ENCODE data around the gene CEP41.

CEP41 gene

DNA sequence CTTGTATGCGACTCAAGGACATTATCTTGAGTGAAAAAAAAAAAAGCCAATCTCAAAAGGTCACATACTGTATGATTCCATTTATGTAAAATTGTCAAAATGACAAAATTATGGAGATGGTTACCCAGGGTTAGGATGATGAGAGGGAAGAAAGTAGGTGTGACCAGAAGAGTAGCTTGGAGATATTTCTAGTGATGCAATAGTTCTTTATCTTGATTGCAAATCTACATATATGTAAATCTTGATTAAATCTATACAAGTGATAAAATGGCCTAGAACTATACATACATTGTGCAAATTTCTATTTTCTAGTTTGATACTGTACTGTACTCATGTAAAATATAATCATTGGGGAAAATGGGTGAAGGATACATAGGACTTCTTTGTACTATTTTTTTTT, 4.6 kb downstream of the CEP41 start:
- TF ChIP-seq CTCF (conservative IDR thresholded peaks at IDR 0.05) = no peak
- no peak for TF ChIP-seq ZFX (IDR thresholded peaks at IDR 0.05)

DNA sequence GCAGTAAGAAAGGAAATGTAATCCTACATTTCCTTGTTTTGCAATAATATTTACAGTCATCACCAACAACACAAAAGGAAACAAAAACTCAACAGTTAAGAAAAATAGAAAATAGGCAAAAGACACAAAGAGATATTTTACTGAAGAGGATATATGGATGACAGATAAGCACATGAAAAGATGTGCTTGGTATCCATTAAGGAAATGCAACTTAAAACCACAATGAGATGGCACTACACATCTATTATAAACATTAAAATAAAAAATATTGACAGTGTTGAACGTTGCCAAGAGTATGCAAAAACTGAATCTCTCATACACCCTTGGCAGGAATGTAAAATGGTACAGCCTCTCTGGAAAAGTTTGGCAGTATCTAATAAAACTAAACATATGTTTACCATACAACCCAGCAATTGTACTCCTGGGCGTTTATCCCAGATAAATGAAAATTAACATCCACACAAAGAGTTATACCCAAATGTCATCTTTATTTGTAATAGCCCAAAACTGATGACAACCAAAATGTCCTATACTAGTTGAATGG, 5.4 kb downstream of the CEP41 start:
- H3K27ac ChIP-seq = peak overlapping the region; percentile 44; the same call in 1 of the 2 replicates
- no peak for TF ChIP-seq ZFX (IDR thresholded peaks at IDR 0.05)

More for the DNA sequence above, 4.6 kb downstream of the CEP41 start:
- peak overlapping the region; percentile 44; the same call in 1 of the 2 replicates for H3K27ac ChIP-seq

DNA sequence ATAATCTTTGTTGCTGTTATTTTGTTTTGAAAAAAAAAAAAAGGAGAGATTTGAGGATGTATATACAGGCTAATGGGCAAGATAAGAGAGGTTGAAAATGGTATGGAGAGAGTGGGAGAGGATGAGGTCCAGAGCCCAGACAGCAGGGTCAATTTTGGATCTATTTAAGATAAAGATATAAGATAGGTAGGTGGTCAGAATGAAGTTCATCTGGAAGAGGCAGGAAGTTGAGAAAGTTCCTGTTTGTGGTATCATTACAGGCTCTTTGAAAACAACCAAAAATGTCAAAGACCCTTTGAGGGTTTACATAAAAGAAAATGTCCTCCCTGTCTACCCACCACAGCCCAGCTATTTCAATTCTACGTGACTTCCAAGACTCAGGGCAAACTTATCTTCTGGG, 7.5 kb downstream of the CEP41 start:
- no peak overlapping the region for H3K27ac ChIP-seq

GRCh38 chr7:130432886-130433285, 7.9 kb downstream of the CEP41 start:
- TF ChIP-seq CTCF (conservative IDR thresholded peaks at IDR 0.05) (no peak), ZFX (IDR thresholded peaks at IDR 0.05) (no peak)
- no peak overlapping the region; the same call in 1 of the 2 replicates for H3K27ac ChIP-seq

More for the DNA sequence above, 7.5 kb downstream of the CEP41 start:
- TF ChIP-seq ZFX (IDR thresholded peaks at IDR 0.05) (no peak), CTCF (conservative IDR thresholded peaks at IDR 0.05) (no peak)

DNA sequence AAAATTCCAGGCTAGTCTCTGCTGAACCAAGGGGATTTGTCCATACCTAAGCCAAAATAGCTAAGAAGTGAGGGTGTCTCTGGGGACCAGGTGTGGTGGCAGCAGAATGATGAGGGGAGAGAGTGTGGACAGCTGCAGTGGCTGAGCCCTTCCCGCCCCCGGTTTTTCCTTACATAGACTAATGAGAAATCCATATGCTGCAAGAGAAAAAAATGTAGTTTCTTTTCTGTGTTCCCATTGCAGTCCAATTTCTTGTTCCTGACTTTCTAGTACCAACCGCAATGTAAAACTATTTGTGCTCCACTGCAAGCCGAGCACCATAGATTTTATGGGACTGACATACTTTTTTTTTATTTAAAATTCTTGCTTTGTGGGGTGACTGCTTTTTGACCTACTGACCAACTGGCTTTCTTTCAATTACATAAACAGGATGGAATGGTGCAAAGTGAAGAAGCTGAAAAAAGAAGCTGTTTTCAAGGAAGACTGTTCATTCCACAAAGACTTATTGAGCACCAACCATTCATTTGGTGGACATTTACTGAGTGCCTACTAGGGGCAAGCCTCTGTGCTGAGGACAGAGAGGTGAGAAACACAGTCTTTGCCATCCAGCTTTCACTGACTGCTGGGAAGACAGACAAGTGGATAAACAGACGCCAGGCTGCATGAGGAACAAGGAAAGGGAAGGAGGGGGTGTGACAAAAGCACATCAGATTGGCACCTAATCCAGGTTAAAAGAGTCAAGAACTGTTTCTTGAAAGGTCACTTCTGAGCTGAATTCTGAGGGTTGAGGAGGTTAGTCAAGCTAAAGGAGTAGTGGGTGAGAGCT, 9.8 kb downstream of the CEP41 start:
- peak overlapping the region; percentile 44; the same call in 1 of the 2 replicates for H3K27ac ChIP-seq
- TF ChIP-seq ZFX (IDR thresholded peaks at IDR 0.05) (no peak), CTCF (conservative IDR thresholded peaks at IDR 0.05) (no peak)

DNA sequence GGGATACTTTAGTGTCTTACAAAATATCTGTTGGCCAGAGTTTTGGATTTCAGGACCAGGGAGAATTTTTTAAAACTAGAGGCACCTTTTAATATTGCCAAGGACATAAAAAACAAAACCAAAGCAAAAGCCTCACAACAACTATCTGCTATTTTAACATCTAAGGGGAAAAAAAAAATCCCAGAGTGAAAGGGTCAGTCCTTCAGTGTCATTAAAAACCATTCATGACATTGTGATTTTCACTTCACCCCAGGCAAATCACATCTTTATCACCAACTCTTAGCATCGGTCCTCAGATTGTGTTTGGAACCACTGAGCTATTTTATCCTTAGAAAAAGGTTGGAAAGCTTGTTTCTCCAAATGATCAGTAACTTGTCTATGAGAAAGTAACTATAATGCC, 10.7 kb downstream of the CEP41 start:
- no peak for TF ChIP-seq ZFX (IDR thresholded peaks at IDR 0.05)
- TF ChIP-seq CTCF (conservative IDR thresholded peaks at IDR 0.05) = no peak
- no peak overlapping the region for H3K27ac ChIP-seq

DNA sequence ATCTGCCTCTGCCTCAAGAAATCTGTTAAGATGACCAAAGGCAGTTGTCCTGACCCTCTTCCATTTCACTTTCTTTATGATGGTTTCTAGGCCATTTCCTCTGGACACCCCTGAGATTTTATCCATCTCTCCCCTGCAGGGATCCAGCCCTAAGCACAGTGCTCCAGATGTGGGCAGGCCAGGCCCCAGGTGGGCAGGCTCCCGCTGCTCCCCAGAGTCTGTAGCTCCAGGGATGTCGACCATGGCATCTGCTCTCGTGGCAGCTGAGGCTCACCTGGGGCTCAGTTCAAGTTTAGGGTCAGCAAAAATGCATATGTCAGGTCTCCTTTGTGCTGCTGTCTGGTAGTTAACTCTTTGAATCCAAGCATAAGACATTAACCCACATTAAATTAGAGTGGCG, 11.8 kb downstream of the CEP41 start:
- H3K27ac ChIP-seq = no peak overlapping the region
- TF ChIP-seq CTCF (conservative IDR thresholded peaks at IDR 0.05) = no peak
- TF ChIP-seq ZFX (IDR thresholded peaks at IDR 0.05) = no peak
